Colonic mucosa (tissue), 4 donors: ENCODE measurements around the gene GRIA1. TPM values are rescaled to one million over a fixed set of nuclear protein-coding genes. Genes with fewer than 3 reads are reported as not detected.

Experiments used
- DNase-seq: peaks from one replicate; pipeline ENCODE4 v3.0.0-alpha.2; 2020
- H3K27ac ChIP-seq: fragments of 200-600 bp; one replicate; pipeline ENCODE4 v1.8.0; 2021
- H3K27me3 ChIP-seq: fragments of 200-600 bp; one replicate; pipeline ENCODE4 v1.8.0; 2021
- H3K36me3 ChIP-seq: fragments of 200-600 bp; one replicate; pipeline ENCODE4 v1.8.0; 2021
- H3K4me1 ChIP-seq: fragments of 200-600 bp; one replicate; pipeline ENCODE4 v1.8.0; 2021; ENCODE audit warnings: mild to moderate bottlenecking
- H3K4me3 ChIP-seq: fragments of 200-600 bp; one replicate; pipeline ENCODE4 v1.8.0; 2021
- H3K9ac ChIP-seq, 2 donors: one replicate each; pipeline ENCODE4 v1.7.0; 2013; ENCODE audit warnings: control low read depth in 2 of 2, low read depth in 2 of 2, low read length in 2 of 2
- H3K9me3 ChIP-seq: fragments of 200-600 bp; one replicate; pipeline ENCODE4 v1.8.0; 2021
- CTCF ChIP-seq: fragments of 200-600 bp; IDR thresholded peaks from one replicate; pipeline ENCODE4 v1.8.0; 2022; ENCODE audit warnings: antibody characterized with exemption, mild to moderate bottlenecking
- intact Hi-C: fragments of 100-400 bp; cut with DNase I; formaldehyde crosslinking; loops from one replicate; pipeline ENCODE4 v1.14.1; 2022
- total RNA-seq, 2 donors: library from RNA; stranded (reverse); fragmentation: NEBNext Ultra II Directional in 1 of 2; extraction: Animal tissue kit (Norgen Biotek cat#: 25700) in 1 of 2; gene quantifications; one replicate each; pipeline ENCODE4 v1.2.1, GENCODE V29; 2021
- donor health status: healthy.
- donor health status: DM: no; HTN: no; CAD: no.
- donor health status: DM: no; HTN: no; CAD: no.

The GRIA1 gene
- total RNA-seq, 2 donors from 2014 or later, result 0.48 TPM; not detected in 1

- Histone ChIP-seq H3K27me3 (no peaks in the 10 kb centered on the region), H3K4me3 (no peak overlapping the region), H3K36me3 (no peaks in the 10 kb centered on the region), H3K4me1 (no peaks in the 10 kb centered on the region), H3K9me3 (no peaks in the 10 kb centered on the region), H3K27ac (no peak overlapping the region), H3K9ac (no peak overlapping the region)
- DNase-seq, result no peak
- intact Hi-C loops, result no loop called here
- TF ChIP-seq CTCF, result no peak
Observed at GRCh38 chr5:153770066-153770465, 279.6 kb downstream of the GRIA1 start.

GRCh38 chr5:153774686-153775085 lies 284.2 kb downstream of the GRIA1 start:
- no peaks in the 10 kb centered on the region for H3K27me3 ChIP-seq
- no peak for DNase-seq
- H3K36me3 ChIP-seq, result no peaks in the 10 kb centered on the region
- intact Hi-C loops, result no loop called here
- no peak for TF ChIP-seq CTCF
- H3K9ac ChIP-seq, result no peak overlapping the region
- no peaks in the 10 kb centered on the region for H3K4me1 ChIP-seq
- no peak overlapping the region for H3K4me3 ChIP-seq
- no peak overlapping the region for H3K27ac ChIP-seq
- H3K9me3 ChIP-seq, result no peaks in the 10 kb centered on the region

- H3K36me3 ChIP-seq, result no peaks in the 10 kb centered on the region
- TF ChIP-seq CTCF, result no peak
- no peaks in the 10 kb centered on the region for H3K9me3 ChIP-seq
- H3K27me3 ChIP-seq, result no peaks in the 10 kb centered on the region
- intact Hi-C loops, result no loop called here
- H3K4me3 ChIP-seq, result no peak overlapping the region
- H3K9ac ChIP-seq, result no peak overlapping the region
- H3K4me1 ChIP-seq, result no peaks in the 10 kb centered on the region
- DNase-seq, result no peak
- H3K27ac ChIP-seq, result no peak overlapping the region
Observed at GRCh38 chr5:153775923-153776322, 285.5 kb downstream of the GRIA1 start.

GRCh38 chr5:153777681-153778581 lies 287.5 kb downstream of the GRIA1 start:
- intact Hi-C loops, result no loop called here

GRCh38 chr5:153779836-153780235 lies 289.4 kb downstream of the GRIA1 start:
- H3K27me3 ChIP-seq, result no peaks in the 10 kb centered on the region
- H3K4me1 ChIP-seq, result no peaks in the 10 kb centered on the region
- no peak overlapping the region for H3K27ac ChIP-seq
- intact Hi-C loops, result no loop called here
- no peaks in the 10 kb centered on the region for H3K9me3 ChIP-seq
- H3K4me3 ChIP-seq, result no peak overlapping the region
- no peak for TF ChIP-seq CTCF
- H3K9ac ChIP-seq, result no peak overlapping the region
- no peaks in the 10 kb centered on the region for H3K36me3 ChIP-seq
- no peak for DNase-seq

More at GRCh38 chr5:153777681-153778581, 287.5 kb downstream of the GRIA1 start:
- Histone ChIP-seq H3K27me3 (no peaks in the 10 kb centered on the region), H3K9ac (no peak overlapping the region), H3K9me3 (no peaks in the 10 kb centered on the region), H3K4me3 (no peak overlapping the region), H3K36me3 (no peaks in the 10 kb centered on the region), H3K27ac (no peak overlapping the region), H3K4me1 (no peaks in the 10 kb centered on the region)
- no peak for DNase-seq
- no peak for TF ChIP-seq CTCF
